Measurements from ENCODE around the gene PPM1E. TPM values are rescaled to one million over a fixed set of nuclear protein-coding genes. Genes with fewer than 3 reads are reported as not detected.

Gene PPM1E
- total RNA-seq, 1 donor from 2014 or later, result 1.7 TPM

DNA sequence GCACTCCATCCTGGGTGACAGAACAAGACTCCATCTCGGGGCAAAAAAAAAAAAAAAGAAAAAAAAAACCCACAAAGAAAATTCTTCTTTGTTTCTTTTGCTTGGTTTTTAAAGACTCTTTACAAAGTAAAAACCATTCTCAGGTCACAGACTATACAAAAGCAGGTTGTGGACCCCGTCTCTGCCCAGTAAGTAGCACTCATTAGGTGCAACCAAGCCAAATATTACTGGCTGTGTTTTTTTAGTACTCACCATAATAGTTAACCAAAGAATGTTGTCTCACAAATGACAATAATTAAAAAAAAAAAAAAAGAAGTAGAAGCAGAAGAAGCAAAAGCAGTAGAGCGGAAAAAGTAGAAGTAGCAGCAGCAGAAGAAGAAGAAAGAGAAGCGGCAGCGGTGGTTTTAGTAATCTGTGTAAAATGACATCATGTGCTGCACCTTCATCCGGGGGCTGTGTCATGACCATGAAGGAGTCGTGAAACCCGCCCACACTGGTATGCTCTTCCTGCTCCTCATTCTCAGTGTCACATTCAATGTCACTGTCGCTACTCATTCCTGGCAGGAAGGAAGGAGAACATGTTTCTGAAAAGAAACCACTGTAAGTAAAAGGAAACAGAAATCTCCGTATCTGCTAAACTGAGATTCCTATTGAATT lies 245.6 kb downstream of the PPM1E start:
- Mint-ChIP-seq H3K9me3 (ENCODE audit: unreplicated experiment) (no peaks in the 10 kb centered on the region), H3K4me1 (ENCODE audit: unreplicated experiment) (peaks cover 52% of the 10 kb centered on the region), H3K27me3 (ENCODE audit: unreplicated experiment) (no peaks in the 10 kb centered on the region), H3K36me3 (ENCODE audit: unreplicated experiment) (peaks cover 25% of the 10 kb centered on the region), H3K4me3 (ENCODE audit: unreplicated experiment) (peak overlapping the region; percentile 67), H3K27ac (ENCODE audit: unreplicated experiment) (peak overlapping the region; percentile 95)
- no peak for DNase-seq (ENCODE audit: extremely low spot score, unreplicated experiment)
- TF ChIP-seq, protein P1, sequence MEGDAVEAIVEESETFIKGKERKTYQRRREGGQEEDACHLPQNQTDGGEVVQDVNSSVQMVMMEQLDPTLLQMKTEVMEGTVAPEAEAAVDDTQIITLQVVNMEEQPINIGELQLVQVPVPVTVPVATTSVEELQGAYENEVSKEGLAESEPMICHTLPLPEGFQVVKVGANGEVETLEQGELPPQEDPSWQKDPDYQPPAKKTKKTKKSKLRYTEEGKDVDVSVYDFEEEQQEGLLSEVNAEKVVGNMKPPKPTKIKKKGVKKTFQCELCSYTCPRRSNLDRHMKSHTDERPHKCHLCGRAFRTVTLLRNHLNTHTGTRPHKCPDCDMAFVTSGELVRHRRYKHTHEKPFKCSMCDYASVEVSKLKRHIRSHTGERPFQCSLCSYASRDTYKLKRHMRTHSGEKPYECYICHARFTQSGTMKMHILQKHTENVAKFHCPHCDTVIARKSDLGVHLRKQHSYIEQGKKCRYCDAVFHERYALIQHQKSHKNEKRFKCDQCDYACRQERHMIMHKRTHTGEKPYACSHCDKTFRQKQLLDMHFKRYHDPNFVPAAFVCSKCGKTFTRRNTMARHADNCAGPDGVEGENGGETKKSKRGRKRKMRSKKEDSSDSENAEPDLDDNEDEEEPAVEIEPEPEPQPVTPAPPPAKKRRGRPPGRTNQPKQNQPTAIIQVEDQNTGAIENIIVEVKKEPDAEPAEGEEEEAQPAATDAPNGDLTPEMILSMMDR (IDR thresholded peaks at IDR 0.05), result no peak

DNA sequence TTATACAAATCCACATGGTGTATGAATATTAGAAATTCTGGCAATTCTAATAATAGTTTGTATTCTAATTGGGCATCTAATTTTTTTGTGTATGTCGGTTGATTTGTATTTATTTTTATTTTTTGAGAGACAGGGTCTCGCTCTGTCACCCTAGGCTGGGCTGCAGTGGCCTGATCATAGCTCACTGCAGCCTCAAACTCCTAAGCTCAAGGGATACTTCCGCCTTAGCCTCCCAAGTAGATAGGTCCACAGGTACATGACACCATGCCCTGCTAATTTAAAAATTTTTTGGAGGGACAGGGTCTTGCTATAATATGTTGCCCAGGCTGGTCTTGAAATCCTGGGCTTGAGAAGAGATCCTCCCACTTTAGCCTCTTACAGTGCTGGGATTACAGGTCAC lies 246.5 kb downstream of the PPM1E start:
- no peak overlapping the region for H3K4me3 Mint-ChIP-seq (ENCODE audit: unreplicated experiment)
- TF ChIP-seq, protein P1 (IDR thresholded peaks at IDR 0.05), result no peak
- peak overlapping the region; percentile 95 for H3K27ac Mint-ChIP-seq (ENCODE audit: unreplicated experiment)
- H3K36me3 Mint-ChIP-seq (ENCODE audit: unreplicated experiment), result peaks cover 23% of the 10 kb centered on the region
- H3K27me3 Mint-ChIP-seq (ENCODE audit: unreplicated experiment), result no peaks in the 10 kb centered on the region
- H3K9me3 Mint-ChIP-seq (ENCODE audit: unreplicated experiment), result no peaks in the 10 kb centered on the region
- peaks cover 52% of the 10 kb centered on the region for H3K4me1 Mint-ChIP-seq (ENCODE audit: unreplicated experiment)
- no peak for DNase-seq (ENCODE audit: extremely low spot score, unreplicated experiment)

DNA sequence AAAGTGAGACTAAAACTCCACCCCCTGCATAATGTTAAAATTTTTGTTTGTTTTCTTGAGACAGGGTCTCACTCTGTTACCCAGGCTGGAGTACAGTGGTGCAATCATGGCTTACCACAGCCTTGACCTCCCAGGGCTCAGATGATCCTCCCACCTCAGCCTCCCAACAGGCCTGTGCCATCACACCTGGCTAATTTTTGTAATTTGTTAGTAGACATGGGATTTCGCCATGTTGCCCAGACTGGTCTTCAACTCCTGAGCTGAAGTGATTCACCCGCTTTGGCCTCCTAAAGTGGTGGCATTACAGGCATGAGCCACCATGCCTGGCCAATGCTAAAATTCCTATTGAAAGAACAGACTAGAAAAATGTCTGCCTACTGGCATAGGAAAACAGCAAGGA lies 247.2 kb downstream of the PPM1E start:
- no peaks in the 10 kb centered on the region for H3K27me3 Mint-ChIP-seq (ENCODE audit: unreplicated experiment)
- H3K4me3 Mint-ChIP-seq (ENCODE audit: unreplicated experiment), result no peak overlapping the region
- no peak for DNase-seq (ENCODE audit: extremely low spot score, unreplicated experiment)
- H3K36me3 Mint-ChIP-seq (ENCODE audit: unreplicated experiment), result peaks cover 19% of the 10 kb centered on the region
- TF ChIP-seq, protein P1 (IDR thresholded peaks at IDR 0.05), result no peak
- H3K27ac Mint-ChIP-seq (ENCODE audit: unreplicated experiment), result peak overlapping the region; percentile 56
- no peaks in the 10 kb centered on the region for H3K9me3 Mint-ChIP-seq (ENCODE audit: unreplicated experiment)
- H3K4me1 Mint-ChIP-seq (ENCODE audit: unreplicated experiment), result peaks cover 46% of the 10 kb centered on the region

DNA sequence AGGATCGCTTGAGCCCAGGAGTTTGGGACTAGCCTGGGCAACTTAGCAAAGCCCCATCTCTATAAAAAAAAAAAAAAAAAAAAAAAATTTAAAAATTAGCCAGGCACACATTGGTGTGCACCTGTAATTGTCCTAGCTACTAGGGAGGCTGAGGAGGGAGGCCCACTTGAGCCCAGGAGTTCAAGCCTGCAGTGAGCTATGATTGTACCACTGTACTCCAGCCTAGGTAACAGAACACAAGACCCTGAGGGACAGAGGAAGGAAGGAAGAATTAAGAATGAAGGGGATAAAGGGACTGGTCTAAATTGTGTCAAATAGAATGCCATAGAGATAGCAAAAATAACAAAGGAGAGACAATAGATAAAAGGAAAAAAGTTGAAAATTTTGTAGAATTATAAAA lies 248.2 kb downstream of the PPM1E start:
- Mint-ChIP-seq H3K27ac (ENCODE audit: unreplicated experiment) (no peak overlapping the region), H3K27me3 (ENCODE audit: unreplicated experiment) (no peaks in the 10 kb centered on the region), H3K4me1 (ENCODE audit: unreplicated experiment) (peaks cover 36% of the 10 kb centered on the region), H3K4me3 (ENCODE audit: unreplicated experiment) (no peak overlapping the region), H3K36me3 (ENCODE audit: unreplicated experiment) (peaks cover 15% of the 10 kb centered on the region), H3K9me3 (ENCODE audit: unreplicated experiment) (no peaks in the 10 kb centered on the region)
- DNase-seq (ENCODE audit: extremely low spot score, unreplicated experiment), result no peak
- TF ChIP-seq, protein P1 (IDR thresholded peaks at IDR 0.05), result no peak

DNA sequence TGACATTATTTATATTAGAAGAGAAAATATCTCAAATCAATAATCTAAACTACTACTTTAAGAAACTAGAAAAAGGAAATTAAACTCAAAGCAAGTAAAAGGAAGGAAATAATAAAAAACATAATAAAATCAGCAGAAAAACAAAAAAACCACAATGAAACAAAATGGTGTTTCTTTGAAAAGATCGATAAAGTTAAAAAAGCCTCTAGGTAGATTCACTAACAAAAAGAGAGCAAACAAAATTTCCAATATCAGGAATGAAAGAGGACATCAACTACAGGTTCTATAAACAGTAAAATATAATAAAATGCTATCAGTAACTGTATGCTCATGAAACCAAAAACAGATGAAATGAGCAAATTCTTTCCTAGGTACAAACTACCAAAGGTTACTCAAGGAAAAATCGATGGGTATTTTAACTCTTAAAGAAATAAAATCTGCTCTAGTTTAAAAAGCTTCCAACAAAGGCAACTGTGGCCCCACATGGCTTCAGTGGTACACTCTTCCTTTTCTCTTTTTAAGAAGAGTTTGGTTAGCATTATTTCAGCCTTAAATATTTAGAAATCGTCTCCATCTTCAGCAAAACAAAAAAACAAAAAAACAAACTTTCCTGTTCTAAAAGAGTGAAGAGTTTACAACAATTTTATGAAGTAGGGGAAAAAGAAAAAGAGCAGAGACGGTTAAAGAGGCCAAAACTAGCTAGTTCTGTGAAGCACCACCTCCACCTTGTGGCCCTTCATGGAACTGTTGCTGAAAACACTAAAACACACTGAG lies 248.9 kb downstream of the PPM1E start:
- DNase-seq (ENCODE audit: extremely low spot score, unreplicated experiment), result no peak
- Mint-ChIP-seq H3K27ac (ENCODE audit: unreplicated experiment) (peak overlapping the region; percentile 72), H3K4me1 (ENCODE audit: unreplicated experiment) (peaks cover 32% of the 10 kb centered on the region), H3K27me3 (ENCODE audit: unreplicated experiment) (no peaks in the 10 kb centered on the region), H3K36me3 (ENCODE audit: unreplicated experiment) (peaks cover 10% of the 10 kb centered on the region), H3K9me3 (ENCODE audit: unreplicated experiment) (no peaks in the 10 kb centered on the region), H3K4me3 (ENCODE audit: unreplicated experiment) (no peak overlapping the region)
- TF ChIP-seq, protein P1 (IDR thresholded peaks at IDR 0.05), result peak; percentile 94

Measured in osteocyte (in vitro differentiated cells).